Stimulated activated naive CD8-positive, alpha-beta T cell treated with anti-CD3 and anti-CD28 coated beads, Interleukin-15, amount 100 ng/mL, for 72 hours (primary cell): ENCODE data around the gene LMBRD2.
"Not testable (repeated sequence)": the region's sequence is repeated elsewhere in the genome, so short reads cannot be mapped to it uniquely, and the experiment has no call there.

Source experiments
- ATAC-seq: fragments of 150-1000 bp; cut with Tn5 transposase; 2 replicates; pipeline ENCODE4 v1.10.0; 2021; ENCODE audit warnings: mild to moderate bottlenecking, moderate library complexity
- DNase-seq, 2 donors: peaks; one replicate each; pipeline ENCODE4 v3.0.0; 2021 to 2022
- H3K27ac Mint-ChIP-seq, 2 donors: one replicate each; pipeline ENCODE4 v1.8.0; 2022; ENCODE audit warnings: mild to moderate bottlenecking in 2 of 2, mixed read lengths in 2 of 2, moderate library complexity in 2 of 2
- H3K27me3 Mint-ChIP-seq: one replicate; pipeline ENCODE4 v1.8.0; 2022; ENCODE audit warnings: mixed read lengths
- H3K4me1 Mint-ChIP-seq: one replicate; pipeline ENCODE4 v1.8.0; 2022; ENCODE audit warnings: mild to moderate bottlenecking, mixed read lengths
- H3K4me3 Mint-ChIP-seq, 2 donors: one replicate each; pipeline ENCODE4 v1.8.0; 2022; ENCODE audit warnings: mild to moderate bottlenecking in 2 of 2, mixed read lengths in 2 of 2, moderate library complexity in 1 of 2
- H3K9me3 Mint-ChIP-seq, 2 donors: one replicate each; pipeline ENCODE4 v1.8.0; 2022; ENCODE audit warnings: mixed read lengths in 2 of 2

LMBRD2 gene

DNA sequence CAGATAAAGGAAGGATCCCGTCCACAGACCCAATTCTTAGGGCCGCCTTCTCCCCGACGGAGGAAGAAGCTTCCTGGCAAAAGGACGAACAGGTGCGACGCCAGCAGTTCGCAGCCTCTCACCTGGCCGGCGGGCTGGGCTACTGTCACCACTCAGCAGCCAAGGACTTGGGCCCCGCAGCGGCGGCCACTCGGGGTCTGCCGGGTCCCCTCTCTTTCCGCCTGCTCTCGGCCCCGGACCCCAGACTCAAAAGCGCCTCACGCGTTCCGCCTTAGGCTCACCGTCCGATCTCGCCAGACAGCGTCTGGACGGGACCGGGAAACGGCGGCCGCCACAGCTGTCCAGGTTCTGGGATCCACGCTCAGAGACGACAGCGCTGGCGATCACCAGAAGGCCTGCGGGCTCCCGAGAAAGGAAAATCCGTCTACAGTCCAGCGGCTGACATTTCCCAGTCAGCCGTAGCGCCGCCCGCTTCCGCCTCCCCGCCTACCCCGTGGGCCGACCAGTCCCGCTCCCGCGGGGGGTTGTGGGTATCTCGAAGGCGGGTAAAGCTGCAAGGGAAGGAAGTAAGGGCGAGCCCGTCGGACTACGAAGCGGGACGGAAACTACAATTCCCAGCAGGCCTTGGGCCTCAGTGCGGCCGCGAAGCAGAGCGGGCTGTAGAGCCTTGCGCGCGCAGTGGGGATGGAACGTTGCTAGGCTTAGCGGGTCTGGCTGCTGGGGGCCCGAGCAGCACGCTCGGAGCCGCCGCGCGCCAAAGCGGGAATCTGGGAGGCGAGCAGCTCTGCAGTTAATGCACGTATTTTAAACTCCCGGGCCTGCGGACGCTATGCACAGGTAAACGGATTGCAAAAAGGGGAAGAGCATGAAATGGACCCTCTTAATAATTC is at the start of gene LMBRD2, which contains the start of gene SKP2:
Gene LMBRD2, minus strand, starts transcription at position 454 of the 890 bp plus-strand sequence. CDS start 8,538 bp downstream, outside the sequence.
Gene SKP2, plus strand, starts transcription at position 678 of the 890 bp plus-strand sequence. Its CDS starts 152 bp downstream, at position 830.
- peak; percentile 95 to 97 for DNase-seq
- H3K9me3 Mint-ChIP-seq, result no peaks in the 10 kb centered on the region
- ATAC-seq, result peak; percentile 99
- peaks cover 75% of the 10 kb centered on the region for H3K4me1 Mint-ChIP-seq
- peak within 1 kb of the TSS; percentile 93 to 97 for H3K27ac Mint-ChIP-seq
- H3K4me3 Mint-ChIP-seq, result peak within 1 kb of the TSS; percentile 91 to 97
- no peaks in the 10 kb centered on the region for H3K27me3 Mint-ChIP-seq

- no peak overlapping the region for H3K4me3 Mint-ChIP-seq
- no peaks in the 10 kb centered on the region for H3K9me3 Mint-ChIP-seq
- no peaks in the 10 kb centered on the region for H3K4me1 Mint-ChIP-seq
- no peak for ATAC-seq
- no peaks in the 10 kb centered on the region for H3K27me3 Mint-ChIP-seq
- no peak overlapping the region for H3K27ac Mint-ChIP-seq
- no peak for DNase-seq
Measured at GRCh38 chr5:36200513-36200912, 48.8 kb upstream of the LMBRD2 start.

GRCh38 chr5:36199620-36200019 is 47.9 kb upstream of the LMBRD2 start:
- DNase-seq, result no peak

DNA sequence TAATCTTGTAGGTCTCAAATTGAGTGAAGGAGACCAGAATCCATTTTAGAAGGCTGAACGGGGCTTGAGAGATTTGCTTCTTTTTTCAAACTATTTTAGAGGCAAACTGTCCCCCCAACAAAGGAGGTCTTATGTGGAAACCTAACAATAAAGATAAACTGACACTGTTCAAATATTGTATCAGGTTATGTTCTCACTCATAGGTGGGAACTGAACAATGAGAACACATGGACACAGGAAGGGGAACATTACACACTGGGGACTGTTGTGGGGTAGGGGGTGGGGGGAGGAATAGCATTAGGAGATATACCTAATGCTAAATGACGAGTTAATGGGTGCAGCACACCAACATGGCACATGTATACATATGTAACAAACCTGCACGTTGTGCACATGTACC is 47.1 kb upstream of the LMBRD2 start:
- not testable (repeated sequence) for DNase-seq, ATAC-seq, H3K27me3 Mint-ChIP-seq, H3K4me1 Mint-ChIP-seq, H3K4me3 Mint-ChIP-seq, H3K27ac Mint-ChIP-seq, H3K9me3 Mint-ChIP-seq

More at GRCh38 chr5:36199620-36200019, 47.9 kb upstream of the LMBRD2 start:
- H3K4me1 Mint-ChIP-seq, result no peaks in the 10 kb centered on the region
- no peaks in the 10 kb centered on the region for H3K9me3 Mint-ChIP-seq
- H3K27ac Mint-ChIP-seq, result no peak overlapping the region
- no peaks in the 10 kb centered on the region for H3K27me3 Mint-ChIP-seq
- H3K4me3 Mint-ChIP-seq, result no peak overlapping the region
- ATAC-seq, result no peak

DNA sequence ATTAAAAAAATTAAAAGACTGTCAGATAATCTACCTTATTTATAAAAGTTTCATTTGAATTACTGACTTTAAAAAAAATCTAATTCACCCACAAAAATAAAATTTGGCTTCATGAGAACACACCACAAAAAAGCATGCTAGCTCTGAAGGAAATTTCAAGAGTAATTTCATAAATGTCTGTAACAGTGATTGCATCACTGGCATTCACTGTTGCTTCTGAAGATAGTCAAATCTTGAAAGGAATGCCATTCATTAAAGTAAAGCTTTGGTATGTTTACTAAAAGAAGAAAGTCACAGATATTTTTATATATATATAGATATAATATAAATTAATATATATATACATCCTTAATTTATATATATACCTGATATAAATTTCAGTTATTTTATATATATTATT is 46.6 kb upstream of the LMBRD2 start:
- H3K27ac Mint-ChIP-seq, result peak overlapping the region in 1 of 2 donors; percentile 65
- H3K4me1 Mint-ChIP-seq, result no peaks in the 10 kb centered on the region
- no peaks in the 10 kb centered on the region for H3K27me3 Mint-ChIP-seq
- no peaks in the 10 kb centered on the region for H3K9me3 Mint-ChIP-seq
- DNase-seq, result no peak
- no peak for ATAC-seq
- H3K4me3 Mint-ChIP-seq, result no peak overlapping the region

- H3K27me3 Mint-ChIP-seq, result no peaks in the 10 kb centered on the region
- no peak for DNase-seq
- no peaks in the 10 kb centered on the region for H3K4me1 Mint-ChIP-seq
- no peak overlapping the region for H3K4me3 Mint-ChIP-seq
- ATAC-seq, result no peak
- peaks cover 7 to 8% of the 10 kb centered on the region in 2 donors for H3K9me3 Mint-ChIP-seq
- H3K27ac Mint-ChIP-seq, result no peak overlapping the region
Measured at GRCh38 chr5:36193746-36194145, 42.1 kb upstream of the LMBRD2 start.

- H3K27me3 Mint-ChIP-seq, DNase-seq, ATAC-seq, H3K27ac Mint-ChIP-seq, H3K4me1 Mint-ChIP-seq, H3K4me3 Mint-ChIP-seq: not testable (repeated sequence)
- peaks cover 20 to 34% of the 10 kb centered on the region in 2 donors for H3K9me3 Mint-ChIP-seq
Measured at GRCh38 chr5:36184408-36184807, 32.7 kb upstream of the LMBRD2 start.

DNA sequence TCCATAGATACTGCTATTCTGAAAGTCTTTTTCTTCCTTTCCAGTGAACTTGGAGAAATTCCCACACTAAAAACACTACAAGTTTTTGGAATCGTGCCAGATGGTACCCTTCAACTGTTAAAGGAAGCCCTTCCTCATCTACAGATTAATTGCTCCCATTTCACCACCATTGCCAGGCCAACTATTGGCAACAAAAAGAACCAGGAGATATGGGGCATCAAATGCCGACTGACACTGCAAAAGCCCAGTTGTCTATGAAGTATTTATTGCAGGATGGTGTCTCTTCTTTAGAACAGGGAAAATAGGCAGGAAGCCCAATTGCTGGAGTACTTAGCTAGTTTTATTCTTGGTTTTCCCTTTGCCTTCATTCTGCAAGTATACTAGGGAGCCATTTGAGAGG is 30.1 kb upstream of the LMBRD2 start:
- Mint-ChIP-seq H3K27me3 (no peaks in the 10 kb centered on the region), H3K9me3 (peaks cover under 1 to 8% of the 10 kb centered on the region in 2 donors), H3K27ac (no peak overlapping the region), H3K4me3 (no peak overlapping the region), H3K4me1 (peaks cover 6% of the 10 kb centered on the region)
- DNase-seq, result no peak
- ATAC-seq, result no peak

DNA sequence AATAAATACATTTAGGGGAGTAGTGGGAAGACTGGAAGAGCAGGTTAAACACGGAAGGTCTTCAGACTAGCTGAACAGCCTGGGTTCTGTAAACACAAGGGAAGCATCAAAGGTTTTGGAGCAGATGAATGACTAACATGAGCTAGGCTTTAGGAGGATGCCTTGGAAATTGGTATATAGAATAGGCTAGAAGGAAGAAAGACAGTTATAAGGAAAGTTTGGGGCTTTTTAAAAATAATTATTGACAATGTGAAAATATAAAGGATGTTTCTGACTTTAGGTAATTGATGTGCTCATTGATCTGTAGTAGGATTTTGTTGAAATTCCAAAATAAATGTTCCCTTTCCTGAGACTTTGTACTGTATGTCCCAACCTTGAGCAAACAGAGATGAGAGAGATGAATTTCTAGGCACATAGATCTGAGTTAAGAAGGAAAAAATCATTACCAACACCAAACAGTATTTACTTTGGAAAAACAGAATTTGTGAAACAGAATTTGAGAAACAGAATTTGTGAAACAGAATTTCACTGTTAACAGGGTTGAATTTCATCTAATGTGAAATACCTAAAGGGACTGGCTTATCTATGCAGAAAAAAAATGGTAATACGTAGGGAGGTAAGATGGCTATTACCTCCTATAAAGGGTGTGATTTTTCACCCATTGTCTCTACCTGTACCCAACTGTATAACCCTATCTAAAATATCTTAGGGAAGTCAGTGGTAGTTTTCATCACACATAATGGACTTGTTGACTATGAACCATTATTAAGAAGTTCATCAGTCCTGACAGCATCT is 29.1 kb upstream of the LMBRD2 start:
- ATAC-seq, result no peak
- H3K27ac Mint-ChIP-seq, result no peak overlapping the region
- H3K4me1 Mint-ChIP-seq, result peaks cover 8% of the 10 kb centered on the region

GRCh38 chr5:36179950-36180349 is 28.3 kb upstream of the LMBRD2 start:
- Mint-ChIP-seq H3K4me3 (no peak overlapping the region), H3K9me3 (no peaks in the 10 kb centered on the region), H3K27ac (peak overlapping the region in 1 of 2 donors; percentile 28), H3K4me1 (peaks cover 8% of the 10 kb centered on the region), H3K27me3 (no peaks in the 10 kb centered on the region)
- DNase-seq (no peak), ATAC-seq (no peak)

More for the DNA sequence above, 29.1 kb upstream of the LMBRD2 start:
- no peak overlapping the region for H3K4me3 Mint-ChIP-seq
- H3K9me3 Mint-ChIP-seq, result peaks cover 0 to 4% of the 10 kb centered on the region in 2 donors
- H3K27me3 Mint-ChIP-seq, result no peaks in the 10 kb centered on the region
- DNase-seq, result no peak

DNA sequence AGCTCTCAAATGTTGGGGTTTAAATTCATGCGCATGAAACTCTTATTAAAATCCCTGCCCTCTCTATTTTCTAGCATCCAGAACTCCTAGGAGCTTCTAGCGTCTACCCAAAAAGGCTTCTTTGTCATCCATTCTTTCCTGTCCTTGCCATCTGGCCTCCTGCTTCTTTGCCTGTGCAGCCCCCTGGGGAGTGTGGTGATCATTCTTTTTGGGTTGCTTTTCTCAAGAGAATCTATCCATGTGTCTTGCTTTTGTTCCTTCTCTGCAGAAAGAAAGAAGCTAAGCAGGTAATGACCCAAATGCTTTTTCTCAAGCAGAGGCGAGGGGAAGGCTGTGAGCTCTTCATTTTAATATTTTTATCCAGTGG is 26.8 kb upstream of the LMBRD2 start:
- Mint-ChIP-seq H3K27ac (peak overlapping the region in 1 of 2 donors; percentile 23), H3K4me1 (peaks cover 8% of the 10 kb centered on the region), H3K4me3 (no peak overlapping the region), H3K9me3 (no peaks in the 10 kb centered on the region), H3K27me3 (no peaks in the 10 kb centered on the region)
- ATAC-seq (no peak), DNase-seq (no peak)

DNA sequence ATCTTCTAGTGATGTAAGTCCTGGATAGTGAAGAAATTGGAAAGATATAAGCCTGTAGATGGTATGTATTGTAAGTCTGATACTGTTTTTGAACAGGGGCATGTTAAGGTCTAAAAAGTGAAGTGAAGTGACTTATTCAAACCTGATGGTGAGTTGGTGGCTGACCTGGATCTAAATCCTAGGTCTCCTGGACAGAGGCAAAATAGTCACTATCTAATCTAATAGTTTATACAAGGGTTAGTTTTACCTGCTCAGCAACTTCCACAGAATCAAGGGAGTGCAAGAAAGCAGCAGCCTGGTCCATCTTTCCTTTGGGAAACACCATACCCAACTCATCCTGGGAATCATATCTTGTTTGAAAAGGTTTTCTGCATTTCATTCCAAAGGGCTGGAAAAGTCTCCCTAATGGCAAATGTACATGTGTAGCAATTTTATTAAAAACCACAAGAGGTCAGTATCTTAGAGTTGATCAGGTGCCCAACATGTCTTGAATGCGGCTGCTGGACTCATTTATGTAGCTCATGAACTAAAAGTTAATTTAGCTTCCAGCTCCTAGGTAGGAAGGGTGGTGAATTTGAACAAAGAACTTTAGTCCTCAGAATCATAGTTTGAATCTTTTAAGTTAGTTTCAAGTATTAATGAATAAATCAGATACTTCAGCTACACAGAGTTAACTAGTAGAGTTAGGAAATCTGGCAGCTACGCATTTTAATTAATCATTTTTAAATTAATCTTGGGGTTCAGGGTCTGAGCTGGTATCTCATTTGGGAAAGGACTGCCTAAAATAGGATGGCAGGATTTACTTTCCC is 26.2 kb upstream of the LMBRD2 start:
- H3K27me3 Mint-ChIP-seq, result no peaks in the 10 kb centered on the region
- H3K9me3 Mint-ChIP-seq, result no peaks in the 10 kb centered on the region
- no peak for ATAC-seq
- no peak for DNase-seq
- H3K4me1 Mint-ChIP-seq, result peaks cover 8% of the 10 kb centered on the region
- no peak overlapping the region for H3K4me3 Mint-ChIP-seq
- H3K27ac Mint-ChIP-seq, result peak overlapping the region in 1 of 2 donors; percentile 2

DNA sequence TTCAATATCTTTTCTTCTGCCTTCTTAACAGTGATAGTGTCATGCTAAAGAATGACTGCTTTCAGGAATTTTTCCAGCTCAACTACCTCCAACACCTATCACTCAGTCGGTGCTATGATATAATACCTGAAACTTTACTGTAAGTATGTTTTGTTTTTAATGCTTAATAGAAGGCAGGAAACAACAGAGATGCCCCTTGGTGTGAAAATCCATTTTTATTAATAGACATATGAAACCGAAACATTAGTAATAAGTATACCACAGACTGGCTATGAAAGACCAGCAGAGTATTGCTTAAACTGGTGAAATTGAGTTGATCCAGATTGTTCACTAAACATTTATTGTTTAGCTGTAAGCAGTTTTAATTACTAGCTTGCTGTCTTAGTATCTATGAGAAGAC is 25.5 kb upstream of the LMBRD2 start:
- Mint-ChIP-seq H3K4me1 (peaks cover 8% of the 10 kb centered on the region), H3K27me3 (no peaks in the 10 kb centered on the region), H3K4me3 (no peak overlapping the region), H3K27ac (no peak overlapping the region), H3K9me3 (no peaks in the 10 kb centered on the region)
- DNase-seq (no peak), ATAC-seq (peak; percentile 76)

DNA sequence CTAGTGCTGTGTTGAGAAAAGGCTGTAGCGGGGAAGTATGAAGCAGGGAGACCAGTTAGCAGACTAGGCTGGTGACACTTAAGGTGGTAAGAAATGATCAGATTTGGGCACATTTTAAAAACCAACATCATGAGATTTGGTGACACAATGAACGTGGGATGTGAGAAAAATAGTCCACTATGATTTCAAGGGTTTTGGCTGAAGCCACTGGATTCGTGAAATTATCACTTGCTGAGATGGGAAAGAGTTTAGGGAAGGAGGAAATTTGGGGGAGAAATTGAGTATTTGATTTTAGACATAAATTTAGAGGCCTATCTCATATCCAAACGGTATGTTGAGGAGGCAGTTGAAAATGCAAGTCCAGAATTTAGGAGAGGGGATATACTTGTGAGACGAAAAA is 23.4 kb upstream of the LMBRD2 start:
- H3K27me3 Mint-ChIP-seq, result no peaks in the 10 kb centered on the region
- no peaks in the 10 kb centered on the region for H3K9me3 Mint-ChIP-seq
- no peak for DNase-seq
- ATAC-seq, result no peak
- H3K27ac Mint-ChIP-seq, result no peak overlapping the region
- peaks cover 8% of the 10 kb centered on the region for H3K4me1 Mint-ChIP-seq
- no peak overlapping the region for H3K4me3 Mint-ChIP-seq

GRCh38 chr5:36174119-36174518 is 22.4 kb upstream of the LMBRD2 start:
- H3K4me3 Mint-ChIP-seq, result no peak overlapping the region
- ATAC-seq (no peak), DNase-seq (no peak)
- H3K27ac Mint-ChIP-seq, result peak overlapping the region in 1 of 2 donors; percentile 67
- no peaks in the 10 kb centered on the region for H3K27me3 Mint-ChIP-seq
- no peaks in the 10 kb centered on the region for H3K9me3 Mint-ChIP-seq
- H3K4me1 Mint-ChIP-seq, result peaks cover 8% of the 10 kb centered on the region
